IMR-90 (cell line): ENCODE results near the gene LGALS3. TPM values are rescaled to one million over a fixed set of nuclear protein-coding genes. Genes with fewer than 3 reads are reported as not detected.

ENCODE experiments used
- polyA plus RNA-seq, 3 experiments: library from polyadenylated mRNA; depleted of rRNA; stranded (reverse); fragments of >200 nt; gene quantifications; 2 replicates each; pipeline ENCODE4 v1.2.3, GENCODE V29; 2012; ENCODE audit warnings: low replicate concordance in 1 of 3
- total RNA-seq: library from RNA; depleted of rRNA; stranded (reverse); fragments of >200 nt; gene quantifications from 2 replicates; pipeline ENCODE4 v1.2.3, GENCODE V29; 2012; rRNA removed

LGALS3 gene
- total and polyA plus RNA-seq, 2 of the 4 experiments (the other 2 are of a cell fraction), result 84.4 to 171 TPM

Other genes starting within 250 kb of the LGALS3 start
- 0.54 and 0.56 TPM in 2 replicates for gene GCH1, start 226.4 kb upstream of the LGALS3 start, total RNA-seq
- gene GCH1, start 226.4 kb upstream of the LGALS3 start, polyA plus RNA-seq (2012; rRNA removed), result 0.50 and 0.74 TPM in 2 replicates
- gene WDHD1, start 102.2 kb upstream of the LGALS3 start, total RNA-seq, result 13.1 and 17.5 TPM in 2 replicates
- 3.7 and 4.4 TPM in 2 replicates for gene WDHD1, start 102.2 kb upstream of the LGALS3 start, polyA plus RNA-seq (2012; rRNA removed)
- 12.7 and 21.7 TPM in 2 replicates for gene SOCS4, start 102.0 kb upstream of the LGALS3 start, total RNA-seq
- 3.3 and 4.6 TPM in 2 replicates for gene SOCS4, start 102.0 kb upstream of the LGALS3 start, polyA plus RNA-seq (2012; rRNA removed)
- 37.2 and 44.8 TPM in 2 replicates for gene MAPK1IP1L, start 77.6 kb upstream of the LGALS3 start, total RNA-seq
- 168 and 201 TPM in 2 replicates for gene MAPK1IP1L, start 77.6 kb upstream of the LGALS3 start, polyA plus RNA-seq (2012; rRNA removed)
- 19.0 and 40.3 TPM in 2 replicates for gene DLGAP5, start 62.3 kb downstream of the LGALS3 start, total RNA-seq
- gene DLGAP5, start 62.3 kb downstream of the LGALS3 start, polyA plus RNA-seq (2012; rRNA removed), result 11.3 and 14.9 TPM in 2 replicates
- gene FBXO34, start 142.2 kb downstream of the LGALS3 start, total RNA-seq, result 27.8 and 35.1 TPM in 2 replicates
- gene FBXO34, start 142.2 kb downstream of the LGALS3 start, polyA plus RNA-seq (2012; rRNA removed), result 13.2 and 15.4 TPM in 2 replicates